Activated CD8-positive, alpha-beta memory T cell treated with anti-CD3 and anti-CD28 coated beads, Interleukin-2, amount 50 U/mL, for 1 hour (primary cell): Measurements from ENCODE around the gene CDK2.
"Not testable (repeated sequence)": the region's sequence is repeated elsewhere in the genome, so short reads cannot be mapped to it uniquely, and the experiment has no call there.

Experiments
- DNase-seq: peaks from one replicate; pipeline ENCODE4 v3.0.0-alpha.2; 2020; ENCODE audit errors: extremely low read depth

CDK2 gene

GRCh38 chr12:55966408-55967281 lies at the start of gene CDK2:
Gene CDK2 (plus strand): TSS chr12:55966830. CDS start chr12:55967009, 179 bp downstream.
- DNase-seq: peak; percentile 74

DNA sequence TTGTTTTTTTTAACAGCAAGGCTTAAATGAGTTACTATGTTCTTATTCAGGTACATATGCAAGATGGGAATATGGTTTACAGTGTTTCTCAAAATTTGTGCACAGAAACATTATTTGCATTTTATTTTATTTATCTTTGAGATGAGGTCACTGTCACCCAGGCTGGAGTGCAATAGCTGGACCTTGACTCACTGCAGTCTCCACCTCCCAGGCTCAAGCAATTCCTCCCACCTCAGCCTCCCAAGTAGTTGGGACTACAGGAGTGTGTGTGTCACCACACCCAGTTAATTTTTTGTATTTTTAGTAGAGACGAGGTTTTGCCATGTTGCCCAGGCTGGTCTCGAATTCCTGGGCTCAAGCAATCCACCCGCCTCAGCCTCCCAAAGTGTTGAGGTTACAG lies 47.6 kb upstream of the CDK2 start:
- DNase-seq: not testable (repeated sequence)

- no peak for DNase-seq
Observed at GRCh38 chr12:55922126-55922525, 44.5 kb upstream of the CDK2 start.

- DNase-seq: not testable (repeated sequence)
Observed at GRCh38 chr12:55923648-55924047, 43.0 kb upstream of the CDK2 start.

GRCh38 chr12:55925371-55925770 lies 41.3 kb upstream of the CDK2 start:
- DNase-seq: no peak

GRCh38 chr12:55925870-55926737 lies 40.5 kb upstream of the CDK2 start:
- DNase-seq: no peak

DNA sequence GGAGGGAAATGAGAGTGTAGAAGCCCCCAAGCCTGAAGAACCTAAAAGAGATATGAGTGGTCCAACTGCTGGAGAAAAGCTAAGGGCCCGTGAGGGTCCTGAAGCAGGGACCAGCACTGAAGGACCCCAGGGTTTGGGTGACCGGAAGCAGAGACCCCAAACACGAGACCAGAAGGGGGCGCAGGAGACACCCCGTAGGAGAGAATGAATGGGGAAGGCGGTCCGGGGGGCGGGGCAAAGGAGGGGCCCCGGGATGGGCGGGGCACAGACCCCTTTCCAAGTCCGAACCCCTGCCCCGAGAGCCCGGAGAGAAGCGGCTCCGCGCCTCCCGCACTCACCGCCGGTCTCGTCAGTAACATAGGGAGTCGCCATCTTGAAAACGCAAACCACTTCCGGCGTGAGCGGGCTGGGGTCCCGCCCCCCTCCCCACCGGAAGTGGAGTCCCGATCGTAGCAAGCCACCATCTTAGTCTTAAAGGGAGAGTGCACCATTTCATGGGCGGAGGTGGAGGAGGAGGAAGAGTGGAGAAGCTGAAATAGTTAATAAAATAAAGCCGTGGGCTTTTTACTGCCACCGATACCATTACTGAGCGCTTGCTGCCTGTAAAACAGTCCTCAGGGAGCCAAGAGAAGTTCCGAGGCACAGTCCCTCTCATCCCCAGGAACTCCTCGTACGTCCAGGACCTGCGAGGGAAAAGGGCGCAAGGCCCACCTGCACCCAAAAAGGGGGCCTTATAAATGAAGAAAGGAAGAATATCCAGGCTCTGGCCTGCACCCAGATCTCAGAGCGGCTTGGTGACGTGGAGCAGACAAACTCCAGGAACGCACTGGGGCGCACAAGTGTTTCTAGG lies 39.7 kb upstream of the CDK2 start:
- peak; percentile 63 for DNase-seq

DNA sequence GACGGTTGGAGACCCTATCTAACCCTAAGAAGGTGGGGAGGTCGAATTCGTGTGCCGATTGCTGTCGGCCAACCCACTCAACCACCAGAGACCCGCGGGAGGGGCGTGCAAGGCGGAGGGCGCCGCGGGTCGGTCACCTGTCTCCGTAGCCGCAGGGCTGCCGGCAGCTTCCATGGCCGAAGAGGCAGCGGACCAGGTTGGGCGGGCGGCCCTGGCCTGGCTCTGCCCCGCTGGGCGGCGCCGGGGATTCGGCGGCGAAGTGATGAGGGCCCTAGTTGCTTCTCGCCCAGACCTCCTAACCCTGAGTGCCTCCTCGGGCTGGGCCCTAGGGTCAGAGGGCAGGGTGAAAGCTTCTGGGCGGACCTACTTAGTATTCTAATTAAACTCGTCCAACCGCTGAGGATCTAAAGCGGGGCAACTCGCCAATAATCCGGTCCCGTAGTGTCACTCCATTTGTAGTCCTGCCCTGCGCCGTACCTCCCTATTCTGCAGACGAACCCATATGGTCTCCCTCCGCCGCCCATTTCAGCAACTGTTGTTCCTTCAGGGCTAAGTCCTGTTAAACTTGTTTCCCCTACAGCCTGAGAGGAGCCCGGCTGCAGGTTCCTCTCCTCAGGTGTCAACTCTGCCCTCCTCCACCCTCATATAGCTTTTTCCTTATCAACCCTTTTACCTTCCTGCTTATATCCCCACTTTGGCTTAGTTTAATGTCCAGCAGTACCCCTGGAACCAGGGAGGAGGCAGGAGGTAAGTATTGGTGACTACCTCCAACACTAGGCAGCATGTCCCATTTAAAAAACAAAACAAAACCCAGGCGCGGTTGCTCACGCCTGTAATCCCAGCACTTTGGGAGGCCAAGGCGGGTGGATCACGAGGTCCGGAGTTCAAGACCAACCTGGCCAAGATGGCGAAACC lies 38.8 kb upstream of the CDK2 start, which contains the start of gene PYM1:
Gene PYM1, minus strand, starts transcription at position 307 of the 915 bp plus-strand sequence. Its CDS starts 133 bp downstream, at position 174.
- no peak for DNase-seq

GRCh38 chr12:55929306-55929791 lies 37.3 kb upstream of the CDK2 start:
- peak; percentile 67 for DNase-seq

DNA sequence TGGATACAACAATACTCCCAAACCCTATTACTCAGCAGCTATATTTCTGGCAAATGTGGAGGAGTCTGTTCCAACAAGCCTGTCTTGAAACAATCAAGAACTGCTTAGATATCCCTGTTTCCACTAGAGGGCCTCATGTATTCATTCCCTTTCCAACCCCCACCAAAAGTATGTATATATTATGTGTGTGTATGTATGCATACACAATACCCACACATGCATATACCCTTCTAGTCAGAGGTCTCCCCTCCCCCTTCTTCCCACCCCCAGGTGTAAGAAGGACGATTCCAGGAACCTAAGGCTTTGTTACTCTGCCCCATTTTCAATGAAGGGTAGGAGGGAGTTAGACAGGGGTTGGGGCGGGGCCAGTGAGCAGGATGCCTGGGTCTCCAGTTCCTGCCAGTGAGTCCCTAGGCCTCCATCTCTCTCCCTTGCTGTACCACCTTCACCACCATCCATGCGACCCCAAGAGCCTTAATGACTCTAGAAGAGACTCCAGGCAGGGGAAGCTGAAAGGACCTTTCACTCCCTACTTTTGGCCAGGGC lies 35.8 kb upstream of the CDK2 start, which contains the start of gene DGKA:
Gene DGKA, plus strand, starts transcription at position 392 of the 546 bp plus-strand sequence. CDS start 5,342 bp downstream, outside the sequence.
- DNase-seq: no peak

DNA sequence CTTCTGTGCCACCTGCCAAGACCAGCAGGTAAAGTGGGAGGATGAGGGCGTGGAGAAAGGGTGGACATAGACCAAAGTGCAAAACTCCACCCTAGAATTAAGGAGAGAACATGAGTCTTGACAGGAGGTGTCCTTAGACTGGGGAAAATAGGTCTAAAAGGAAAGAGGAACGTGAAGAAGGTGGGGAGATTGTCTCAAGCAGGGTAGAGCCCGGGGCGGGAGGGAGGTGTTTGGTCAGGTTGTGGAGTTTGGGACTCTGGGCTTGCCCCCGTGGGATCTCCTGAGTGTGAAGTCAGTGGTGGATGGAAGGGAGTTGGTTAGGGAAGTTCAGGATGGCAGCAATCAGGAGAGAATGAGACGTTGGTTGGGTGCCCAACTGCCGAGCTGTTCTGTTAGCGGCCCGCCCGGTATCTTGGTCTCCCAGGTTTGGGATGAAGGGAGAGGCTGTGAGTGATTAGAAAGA lies 35.3 kb upstream of the CDK2 start:
- no peak for DNase-seq

DNA sequence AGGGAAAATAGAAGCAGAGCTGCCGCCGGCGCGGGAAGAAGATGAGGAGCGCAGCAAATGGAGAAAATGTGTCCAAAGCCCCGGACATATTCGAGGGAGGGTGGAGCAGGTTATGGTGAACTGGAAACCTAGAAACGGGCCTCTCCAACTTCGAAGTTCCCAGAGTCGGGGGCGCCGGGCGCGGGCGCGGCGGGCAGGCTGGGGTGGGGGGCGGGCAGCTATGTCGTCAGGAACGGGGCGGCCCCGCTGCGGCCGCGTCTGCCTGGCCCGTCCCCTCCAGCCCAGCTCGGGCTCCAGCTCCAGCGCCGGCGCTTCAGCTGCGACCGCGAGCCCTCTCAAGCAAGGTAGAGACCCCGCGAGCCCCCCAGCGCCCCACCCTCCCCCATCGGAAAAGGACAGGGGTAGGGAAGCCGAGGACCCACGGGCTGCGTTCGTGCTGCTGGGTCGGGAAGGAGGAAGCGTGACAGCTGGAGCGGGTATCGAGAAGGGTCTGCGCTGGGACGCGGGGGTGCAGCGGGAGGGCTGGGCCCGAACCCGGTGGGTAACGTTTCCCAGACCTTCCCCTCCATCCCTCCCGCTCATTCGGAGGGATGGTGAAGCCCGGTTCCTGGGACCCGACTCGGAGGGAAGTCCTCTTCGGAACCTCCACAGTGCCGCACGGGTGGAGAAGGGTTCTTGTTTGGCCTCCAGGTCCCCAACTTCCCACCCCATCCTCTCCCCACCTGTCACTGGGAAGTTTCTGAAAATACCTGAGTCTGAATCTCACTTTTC lies 34.7 kb upstream of the CDK2 start:
- no peak for DNase-seq

- no peak for DNase-seq
Observed at GRCh38 chr12:55932551-55932910, 34.1 kb upstream of the CDK2 start.

DNA sequence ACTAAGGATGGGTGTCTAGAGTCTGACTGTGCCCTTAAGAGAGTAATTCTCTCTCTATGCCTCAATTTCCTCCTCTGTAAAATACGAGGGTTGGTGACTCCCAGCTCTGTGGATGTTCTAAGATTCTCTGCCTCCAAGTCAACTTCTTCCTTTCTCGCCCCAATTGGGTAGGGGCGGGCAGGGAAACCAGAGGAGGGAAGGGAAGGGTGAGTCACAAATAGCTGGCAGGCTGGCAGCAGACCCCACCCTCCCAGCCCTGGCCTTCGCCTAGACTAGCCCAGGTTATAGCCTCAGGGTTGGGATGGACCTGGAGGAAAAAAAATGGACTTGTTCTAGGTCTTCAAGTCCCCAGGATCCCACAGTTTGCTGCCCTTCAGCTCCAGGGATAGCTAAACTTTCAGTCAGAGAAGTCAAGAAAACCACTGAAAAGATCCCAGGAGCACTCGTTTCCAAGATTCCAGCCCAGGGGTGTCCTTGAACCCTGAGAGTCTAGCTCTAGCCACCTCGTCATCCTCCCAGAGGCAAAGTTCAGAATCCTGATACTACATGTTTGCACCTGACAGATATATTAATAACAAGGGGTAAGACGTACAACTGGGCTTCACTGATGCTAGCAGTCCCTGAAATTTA lies 33.3 kb upstream of the CDK2 start:
- DNase-seq: no peak

- DNase-seq: no peak
Observed at GRCh38 chr12:55933799-55934742, 32.6 kb upstream of the CDK2 start.

GRCh38 chr12:55934773-55935172 lies 31.9 kb upstream of the CDK2 start:
- no peak for DNase-seq

GRCh38 chr12:55935738-55936151 lies 30.9 kb upstream of the CDK2 start:
- DNase-seq: no peak
